Ectodermal cell (in vitro differentiated cells): Measurements from ENCODE around the gene EXOSC1.
"Not testable (repeated sequence)": the region's sequence is repeated elsewhere in the genome, so short reads cannot be mapped to it uniquely, and the experiment has no call there.

Experiments used
- H3K27ac ChIP-seq: 2 replicates; pipeline ENCODE4 v1.7.0; 2013; ENCODE audit warnings: mild to moderate bottlenecking, low read depth, low read length; ENCODE audit not compliant: insufficient read depth, poor library complexity, severe bottlenecking
- H3K27me3 ChIP-seq: 2 replicates; pipeline ENCODE4 v1.7.0; 2013; ENCODE audit warnings: mild to moderate bottlenecking, low read length; ENCODE audit not compliant: insufficient read depth, control insufficient read depth, poor library complexity, severe bottlenecking
- H3K36me3 ChIP-seq: one replicate; pipeline ENCODE4 v1.7.0; 2013; ENCODE audit warnings: low read length; ENCODE audit not compliant: control insufficient read depth, insufficient read depth
- H3K4me1 ChIP-seq: one replicate; pipeline ENCODE4 v1.7.0; 2013; ENCODE audit warnings: low read length; ENCODE audit not compliant: control insufficient read depth, insufficient read depth
- H3K4me3 ChIP-seq: 2 replicates; pipeline ENCODE4 v1.7.0; 2013; ENCODE audit warnings: low read depth, low read length, control low read depth; ENCODE audit not compliant: insufficient read depth
- H3K9me3 ChIP-seq: 2 replicates; pipeline ENCODE4 v1.7.0; 2013; ENCODE audit warnings: mild to moderate bottlenecking, low read length, moderate library complexity; ENCODE audit not compliant: control insufficient read depth
- WGBS, 2 experiments: methylation state at CpG; one replicate each; pipeline ENCODE4 v1.1.7; 2013; ENCODE audit warnings: missing lambda C conversion rate in 2 of 2; 5-methylcytosine and 5-hydroxymethylcytosine counted together

Gene EXOSC1

DNA sequence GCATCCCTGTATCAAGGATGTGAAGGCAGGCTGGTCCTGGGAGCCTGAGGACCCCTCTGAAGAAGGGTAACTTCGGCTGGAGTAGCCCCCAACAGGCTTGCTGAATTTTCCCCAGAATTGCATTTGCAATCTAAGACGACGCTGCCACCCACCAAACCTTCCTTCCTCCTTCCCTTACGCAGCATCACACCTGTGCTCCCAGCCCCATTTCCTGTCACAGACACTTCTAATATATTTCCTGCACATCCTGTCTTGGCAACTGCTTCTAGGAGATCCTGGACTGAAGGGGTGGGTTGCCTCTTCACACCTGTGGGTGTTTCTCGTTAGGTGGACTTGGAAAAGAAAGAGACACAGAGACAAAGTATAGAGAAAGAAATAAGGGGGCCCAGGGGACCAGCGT, 29.2 kb downstream of the EXOSC1 start:
- no peaks in the 10 kb centered on the region for H3K9me3 ChIP-seq
- peaks cover 6% of the 10 kb centered on the region for H3K4me1 ChIP-seq
- no peaks in the 10 kb centered on the region for H3K27me3 ChIP-seq
- no peak overlapping the region for H3K4me3 ChIP-seq
- WGBS, 2 experiments = 93 to 94% methylated on average over 6 of the region's 6 CpGs
- H3K36me3 ChIP-seq = no peaks in the 10 kb centered on the region
- no peak overlapping the region for H3K27ac ChIP-seq

- no peaks in the 10 kb centered on the region for H3K9me3 ChIP-seq
- 94 to 96% methylated on average over 10 of the region's 10 CpGs for WGBS, 2 experiments
- no peaks in the 10 kb centered on the region for H3K36me3 ChIP-seq
- no peaks in the 10 kb centered on the region for H3K27me3 ChIP-seq
- no peak overlapping the region for H3K4me3 ChIP-seq
- H3K4me1 ChIP-seq = no peaks in the 10 kb centered on the region
- no peak overlapping the region for H3K27ac ChIP-seq
Measured at GRCh38 chr10:97412891-97413304, 32.9 kb downstream of the EXOSC1 start.

DNA sequence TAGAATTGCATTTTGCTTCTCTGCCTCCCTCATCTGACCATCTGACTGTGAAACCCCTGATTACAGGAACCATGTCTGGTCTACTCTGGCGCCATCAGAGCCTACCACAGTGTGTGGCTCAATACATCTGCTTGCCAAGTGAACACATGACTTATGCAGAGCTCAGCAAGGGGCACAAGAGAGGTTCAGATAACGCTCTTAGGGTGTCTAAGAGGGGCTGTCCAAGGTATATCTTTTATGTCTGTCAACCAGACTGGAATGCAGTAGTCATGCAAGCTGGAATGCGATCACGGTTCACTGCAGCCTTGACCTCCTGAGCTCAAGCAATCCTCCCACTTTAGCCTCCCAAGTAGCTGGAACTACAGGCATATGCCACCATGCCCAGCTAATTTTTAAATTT, 34.4 kb downstream of the EXOSC1 start:
- no peak overlapping the region for H3K4me3 ChIP-seq
- 91 to 92% methylated on average over 4 of the region's 4 CpGs for WGBS, 2 experiments
- no peaks in the 10 kb centered on the region for H3K36me3 ChIP-seq
- no peak overlapping the region for H3K27ac ChIP-seq
- no peaks in the 10 kb centered on the region for H3K9me3 ChIP-seq
- no peaks in the 10 kb centered on the region for H3K4me1 ChIP-seq
- H3K27me3 ChIP-seq = no peaks in the 10 kb centered on the region

DNA sequence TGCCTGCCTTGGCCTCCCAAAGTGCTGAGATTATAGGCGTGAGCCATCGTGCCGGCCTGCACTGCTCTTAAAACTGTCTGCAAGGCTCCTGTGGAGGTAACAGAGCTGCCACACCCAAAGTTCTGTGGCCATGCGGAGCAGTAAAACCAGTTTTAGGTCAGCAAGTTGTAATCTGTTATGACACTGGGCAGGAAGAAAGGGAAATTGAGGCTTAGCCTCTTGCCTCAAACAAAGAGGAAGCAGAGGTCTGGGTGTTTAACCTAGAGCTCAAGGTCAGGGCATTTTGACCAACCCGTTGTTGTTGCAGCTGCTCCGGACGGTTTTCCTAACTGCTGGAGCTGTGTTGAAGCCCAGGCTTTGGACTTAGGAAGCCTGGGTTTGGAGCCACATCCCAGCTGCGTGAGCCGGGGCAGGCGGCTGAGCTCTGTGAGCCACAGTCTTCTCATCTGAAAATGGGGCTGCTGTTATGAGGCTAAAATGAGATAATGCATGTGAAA, 37.3 kb downstream of the EXOSC1 start:
- no peak overlapping the region for H3K4me3 ChIP-seq
- H3K9me3 ChIP-seq = no peaks in the 10 kb centered on the region
- no peak overlapping the region for H3K27ac ChIP-seq
- no peaks in the 10 kb centered on the region for H3K27me3 ChIP-seq
- 91 to 92% methylated on average over 10 of the region's 10 CpGs for WGBS, 2 experiments
- H3K4me1 ChIP-seq = no peaks in the 10 kb centered on the region
- no peaks in the 10 kb centered on the region for H3K36me3 ChIP-seq

DNA sequence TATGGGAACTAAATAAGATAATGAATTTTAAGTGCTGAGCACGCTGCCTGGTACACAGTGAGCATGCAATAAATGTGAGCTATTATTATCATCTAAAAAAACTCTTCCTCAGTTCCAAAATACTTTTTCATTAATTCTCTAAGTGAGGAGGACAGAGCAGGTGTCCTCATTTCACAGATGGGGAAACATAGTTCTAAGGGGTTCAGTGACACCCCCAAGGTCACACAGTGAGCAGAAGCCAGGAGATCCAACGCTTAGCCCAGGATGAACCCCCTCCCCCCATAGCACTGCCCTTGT, 37.9 kb downstream of the EXOSC1 start:
- Histone ChIP-seq H3K36me3 (no peaks in the 10 kb centered on the region), H3K27ac (no peak overlapping the region), H3K4me3 (no peak overlapping the region), H3K4me1 (no peaks in the 10 kb centered on the region), H3K9me3 (no peaks in the 10 kb centered on the region), H3K27me3 (no peaks in the 10 kb centered on the region)
- 73 to 93% methylated on average over 1 to 2 of the region's 2 CpGs for WGBS, 2 experiments

- Histone ChIP-seq H3K27me3 (no peaks in the 10 kb centered on the region), H3K4me1 (no peaks in the 10 kb centered on the region), H3K4me3 (peak overlapping the region; percentile 25), H3K9me3 (no peaks in the 10 kb centered on the region), H3K36me3 (no peaks in the 10 kb centered on the region), H3K27ac (no peak overlapping the region)
- 8 to 11% methylated on average over 10 of the region's 10 CpGs for WGBS, 2 experiments
Measured at GRCh38 chr10:97407211-97407951, 38.4 kb downstream of the EXOSC1 start.

- H3K4me3 ChIP-seq, H3K36me3 ChIP-seq, H3K27ac ChIP-seq, H3K4me1 ChIP-seq, H3K9me3 ChIP-seq, H3K27me3 ChIP-seq: not testable (repeated sequence)
- 95 to 96% methylated on average over 7 of the region's 7 CpGs for WGBS, 2 experiments
Measured at GRCh38 chr10:97406483-97406882, 39.3 kb downstream of the EXOSC1 start.

DNA sequence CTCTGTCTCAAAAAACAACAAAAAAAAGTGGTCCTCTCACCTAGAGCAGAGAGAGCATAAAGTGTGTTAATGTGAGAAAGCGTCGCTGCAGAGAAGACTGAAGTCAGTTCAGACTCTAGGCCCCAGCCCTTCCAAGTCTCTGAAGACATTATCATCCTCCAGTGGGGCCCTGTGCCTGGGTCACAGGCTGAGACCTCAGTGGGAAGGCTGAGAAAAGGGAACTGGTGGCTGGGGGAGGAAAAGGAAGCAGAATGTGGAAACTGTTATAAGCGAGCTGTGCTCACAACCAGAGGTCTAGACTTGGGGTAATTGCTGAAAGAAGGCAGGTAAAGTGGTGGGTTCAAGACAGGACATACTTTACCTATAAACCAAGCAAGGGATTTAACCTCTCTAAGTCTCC, 39.7 kb downstream of the EXOSC1 start:
- no peak overlapping the region for H3K27ac ChIP-seq
- H3K36me3 ChIP-seq = no peaks in the 10 kb centered on the region
- no peak overlapping the region for H3K4me3 ChIP-seq
- no peaks in the 10 kb centered on the region for H3K27me3 ChIP-seq
- 88 to 94% methylated on average over 3 of the region's 3 CpGs for WGBS, 2 experiments
- H3K4me1 ChIP-seq = no peaks in the 10 kb centered on the region
- H3K9me3 ChIP-seq = no peaks in the 10 kb centered on the region

GRCh38 chr10:97404044-97404443, 41.8 kb downstream of the EXOSC1 start:
- Histone ChIP-seq H3K36me3 (no peaks in the 10 kb centered on the region), H3K27ac (no peak overlapping the region), H3K9me3 (no peaks in the 10 kb centered on the region), H3K27me3 (no peaks in the 10 kb centered on the region), H3K4me3 (no peak overlapping the region), H3K4me1 (no peaks in the 10 kb centered on the region)

- Histone ChIP-seq H3K27ac (peak overlapping the region; percentile 56), H3K27me3 (no peaks in the 10 kb centered on the region), H3K4me1 (no peaks in the 10 kb centered on the region), H3K36me3 (no peaks in the 10 kb centered on the region), H3K9me3 (no peaks in the 10 kb centered on the region), H3K4me3 (peak overlapping the region; percentile 93)
- WGBS, 2 experiments = 82 to 84% methylated on average over 13 of the region's 13 CpGs
Measured at GRCh38 chr10:97401455-97401919, 44.3 kb downstream of the EXOSC1 start.
